BLaER1 (cell line): Measurements from ENCODE around the gene SV2B.

ENCODE experiments used
- H3K27ac ChIP-seq: shearing (Covaris generic); formaldehyde crosslinking; 2 replicates; pipeline ENCODE4 v1.8.1; 2022
- H3K27me3 ChIP-seq: shearing (Covaris generic); formaldehyde crosslinking; 2 replicates; pipeline ENCODE4 v1.8.1; 2022
- H3K36me3 ChIP-seq: shearing (Covaris generic); formaldehyde crosslinking; 2 replicates; pipeline ENCODE4 v1.8.1; 2022
- H3K4me1 ChIP-seq: shearing (Covaris generic); formaldehyde crosslinking; 2 replicates; pipeline ENCODE4 v1.8.1; 2022
- H3K4me2 ChIP-seq: shearing (Covaris generic); formaldehyde crosslinking; 2 replicates; pipeline ENCODE4 v1.8.1; 2022
- H3K4me3 ChIP-seq: shearing (Covaris generic); formaldehyde crosslinking; 2 replicates; pipeline ENCODE4 v1.8.1; 2022
- H3K9ac ChIP-seq: shearing (Covaris generic); formaldehyde crosslinking; 2 replicates; pipeline ENCODE4 v1.8.1; 2022
- H3K9me3 ChIP-seq: shearing (Covaris generic); formaldehyde crosslinking; 2 replicates; pipeline ENCODE4 v1.8.1; 2022
- H4K20me1 ChIP-seq: shearing (Covaris generic); formaldehyde crosslinking; 2 replicates; pipeline ENCODE4 v1.8.1; 2022
- Cebpa-rat ChIP-seq: shearing (Covaris generic); IDR thresholded peaks from 2 replicates; pipeline ENCODE4 v1.8.1; 2022

Gene SV2B

DNA sequence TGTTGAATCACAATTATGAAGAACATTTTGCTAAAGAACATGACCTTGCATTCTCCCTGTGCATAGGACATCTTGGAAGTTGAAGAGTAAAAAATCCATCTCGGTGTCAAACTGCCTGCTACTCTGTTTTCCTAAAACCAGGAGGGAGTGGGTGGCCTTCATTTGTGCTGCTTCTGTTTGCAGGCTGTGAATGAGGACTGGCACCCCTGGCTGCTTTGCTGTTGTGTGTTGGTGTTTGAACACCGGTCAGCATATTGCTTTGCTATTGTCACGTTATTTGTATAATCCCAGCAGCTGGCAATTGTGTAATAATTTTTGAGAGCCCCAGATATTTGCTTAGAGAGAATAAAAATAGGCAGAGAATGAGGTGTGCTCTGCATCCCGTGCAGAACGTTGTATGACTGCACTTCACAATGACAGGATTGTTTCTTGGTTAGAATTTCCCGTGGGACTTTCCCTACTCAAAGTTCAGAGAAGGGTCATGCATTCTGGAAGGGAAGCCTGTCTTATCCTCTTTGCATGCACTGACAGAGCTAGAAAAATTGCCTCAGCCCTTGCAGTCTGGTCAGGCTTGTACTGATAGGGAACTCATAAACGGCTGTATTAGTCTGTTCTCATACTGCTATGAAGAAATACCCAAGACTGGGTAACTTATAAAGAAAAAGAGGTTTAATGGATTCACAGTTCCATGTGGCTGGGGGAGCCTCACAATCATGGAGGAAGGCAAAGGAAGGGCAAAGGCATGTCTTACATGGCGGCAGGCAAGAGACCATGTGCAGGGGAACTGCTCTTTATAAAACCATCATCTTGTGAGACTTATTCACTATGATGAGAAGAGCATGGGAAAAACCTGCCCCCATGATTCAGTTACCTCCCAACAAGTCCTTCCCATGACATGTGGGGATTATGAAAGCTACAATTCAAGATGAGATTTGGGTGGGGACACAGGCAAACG lies 16.3 kb downstream of the SV2B start:
- no peak for TF ChIP-seq Cebpa-rat
- no peaks in the 10 kb centered on the region for H3K9me3 ChIP-seq
- H3K36me3 ChIP-seq = no peaks in the 10 kb centered on the region
- no peaks in the 10 kb centered on the region for H3K27me3 ChIP-seq
- H3K27ac ChIP-seq = no peak overlapping the region
- H3K4me3 ChIP-seq = no peak overlapping the region
- no peak overlapping the region for H3K9ac ChIP-seq
- H3K4me2 ChIP-seq = no peak overlapping the region
- H4K20me1 ChIP-seq = no peaks in the 10 kb centered on the region
- H3K4me1 ChIP-seq = no peaks in the 10 kb centered on the region

DNA sequence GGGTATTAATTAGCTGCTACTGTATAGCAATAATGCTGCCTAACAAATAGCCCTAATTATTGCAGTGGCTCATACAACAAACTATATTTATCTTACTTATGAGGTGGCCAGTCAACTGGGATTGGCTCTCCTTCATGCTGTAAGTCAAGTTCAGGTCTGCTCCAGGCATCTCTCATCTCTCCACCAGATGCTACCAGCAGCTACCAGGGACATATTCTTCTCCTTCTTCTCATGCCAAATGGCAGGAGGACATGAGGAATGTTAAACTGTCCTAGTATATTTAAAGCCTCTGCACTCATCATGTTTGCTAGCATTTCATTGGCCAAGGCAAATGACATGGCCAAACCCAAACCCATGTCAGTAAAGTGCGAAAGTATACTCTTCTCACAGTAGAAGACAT lies 17.3 kb downstream of the SV2B start:
- no peaks in the 10 kb centered on the region for H4K20me1 ChIP-seq
- no peaks in the 10 kb centered on the region for H3K27me3 ChIP-seq
- H3K4me3 ChIP-seq = no peak overlapping the region
- H3K36me3 ChIP-seq = no peaks in the 10 kb centered on the region
- no peak overlapping the region for H3K27ac ChIP-seq
- H3K9ac ChIP-seq = no peak overlapping the region
- no peaks in the 10 kb centered on the region for H3K9me3 ChIP-seq
- H3K4me2 ChIP-seq = no peak overlapping the region
- H3K4me1 ChIP-seq = no peaks in the 10 kb centered on the region
- no peak for TF ChIP-seq Cebpa-rat

DNA sequence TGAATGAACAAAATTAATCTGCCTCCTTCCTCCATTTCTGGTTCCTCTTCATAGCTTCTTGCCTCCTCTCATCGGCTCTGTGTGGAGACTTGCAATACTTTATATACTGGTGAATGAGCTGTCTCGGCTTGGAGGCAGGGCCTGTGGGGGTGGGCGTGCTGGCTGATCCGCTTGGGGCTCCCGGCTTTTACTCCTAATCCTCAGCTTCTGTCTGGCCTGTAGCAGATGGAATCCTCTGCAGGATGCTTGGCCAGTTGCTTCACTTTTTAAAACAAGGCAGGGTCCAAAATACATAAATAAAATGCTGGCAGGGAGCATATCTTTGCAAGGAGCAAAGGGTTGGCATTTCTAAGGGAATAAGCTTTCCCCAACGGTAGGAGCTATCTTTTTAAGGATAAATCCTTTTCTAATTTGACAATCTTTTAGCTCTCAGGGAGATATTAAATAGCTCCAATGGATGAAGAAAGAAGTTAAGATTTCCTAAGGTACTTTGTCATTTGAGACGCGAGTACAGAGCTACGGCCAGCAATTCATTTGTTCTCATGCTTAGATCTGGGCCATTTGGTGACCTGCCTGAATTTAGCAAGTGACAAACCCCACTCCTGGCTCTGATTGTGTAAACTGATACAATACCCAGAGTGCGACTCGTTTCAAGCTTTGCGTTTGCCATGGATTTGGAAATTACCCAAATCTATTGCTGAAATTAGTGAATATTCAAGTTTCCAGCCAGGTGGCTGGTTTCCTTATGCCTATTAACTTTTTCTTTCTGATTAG lies 18.9 kb downstream of the SV2B start:
- Histone ChIP-seq H3K4me3 (no peak overlapping the region), H3K36me3 (no peaks in the 10 kb centered on the region), H3K27me3 (no peaks in the 10 kb centered on the region), H3K9me3 (no peaks in the 10 kb centered on the region), H4K20me1 (no peaks in the 10 kb centered on the region), H3K27ac (no peak overlapping the region), H3K4me2 (no peak overlapping the region), H3K9ac (no peak overlapping the region), H3K4me1 (peaks cover 4% of the 10 kb centered on the region)
- no peak for TF ChIP-seq Cebpa-rat

DNA sequence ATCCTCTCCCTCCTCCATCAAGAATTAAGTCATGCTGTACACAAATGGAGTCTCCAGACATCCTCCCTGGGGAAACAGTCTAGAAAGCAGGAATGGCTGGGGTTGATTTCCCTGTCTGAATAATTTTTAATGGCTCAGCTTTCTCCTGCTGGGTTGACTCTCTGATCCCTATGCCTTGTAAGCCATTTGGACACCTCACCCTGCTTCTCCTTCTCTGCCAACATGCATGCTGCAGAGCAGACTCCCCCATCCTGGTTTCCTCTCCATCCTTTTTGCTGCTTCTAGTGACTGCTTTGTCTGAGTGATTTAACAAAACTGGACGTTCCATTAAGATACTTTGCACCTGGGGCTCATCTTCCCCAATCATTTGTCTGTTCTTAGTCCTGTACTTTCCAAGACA lies 22.2 kb downstream of the SV2B start:
- no peaks in the 10 kb centered on the region for H3K36me3 ChIP-seq
- TF ChIP-seq Cebpa-rat = no peak
- no peaks in the 10 kb centered on the region; the same call in 1 of the 2 replicates for H3K27me3 ChIP-seq
- H3K9me3 ChIP-seq = no peaks in the 10 kb centered on the region
- no peak overlapping the region for H3K4me3 ChIP-seq
- H4K20me1 ChIP-seq = no peaks in the 10 kb centered on the region
- no peak overlapping the region for H3K9ac ChIP-seq
- H3K4me2 ChIP-seq = no peak overlapping the region
- peaks cover 9% of the 10 kb centered on the region for H3K4me1 ChIP-seq
- H3K27ac ChIP-seq = no peak overlapping the region

DNA sequence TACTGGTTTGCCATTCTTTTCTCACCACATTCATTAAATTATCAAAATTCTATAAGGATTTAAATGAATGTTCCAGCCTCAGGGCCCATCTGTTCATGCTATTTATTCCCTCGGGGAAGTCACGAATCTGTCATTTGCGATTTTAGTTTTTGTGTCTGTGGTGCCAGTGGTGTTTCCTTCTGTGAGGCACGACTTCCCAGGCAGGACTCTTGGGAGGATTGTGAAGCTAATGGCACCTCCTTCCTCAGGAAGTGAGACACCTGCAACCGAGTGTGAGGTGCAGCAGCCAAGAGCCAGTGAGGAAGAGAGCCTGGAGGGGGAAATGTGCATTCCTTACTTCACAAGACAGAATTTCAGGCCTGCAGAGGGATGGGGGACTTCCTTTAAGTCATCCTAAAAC lies 24.1 kb downstream of the SV2B start:
- no peak overlapping the region for H3K4me3 ChIP-seq
- H4K20me1 ChIP-seq = no peaks in the 10 kb centered on the region
- no peak overlapping the region for H3K27ac ChIP-seq
- no peaks in the 10 kb centered on the region for H3K36me3 ChIP-seq
- peak overlapping the region; percentile 48 for H3K4me2 ChIP-seq
- H3K9me3 ChIP-seq = no peaks in the 10 kb centered on the region
- no peak overlapping the region for H3K9ac ChIP-seq
- no peaks in the 10 kb centered on the region; the same call in 1 of the 2 replicates for H3K27me3 ChIP-seq
- no peak for TF ChIP-seq Cebpa-rat
- H3K4me1 ChIP-seq = peaks cover 9% of the 10 kb centered on the region

DNA sequence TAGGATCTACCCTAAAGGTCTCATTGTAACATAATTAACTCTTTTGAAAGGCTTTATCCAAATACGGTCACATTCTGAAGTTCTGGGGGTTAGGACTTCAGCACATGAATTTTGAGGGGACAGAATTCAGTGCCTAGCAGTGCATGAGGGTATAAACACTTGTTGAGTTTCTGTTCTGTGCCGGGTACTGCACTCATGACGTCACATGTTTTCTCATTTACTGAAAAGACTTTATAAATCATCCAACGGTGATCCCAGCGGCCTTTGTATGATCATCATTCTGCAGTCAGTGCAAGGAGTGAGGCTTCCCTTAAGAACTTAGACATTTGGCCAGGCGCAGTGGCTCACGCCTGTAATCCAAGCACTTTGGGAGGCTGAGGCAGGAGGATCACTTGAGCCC lies 25.1 kb downstream of the SV2B start:
- no peak overlapping the region for H3K4me3 ChIP-seq
- no peak for TF ChIP-seq Cebpa-rat
- no peak overlapping the region for H3K9ac ChIP-seq
- H4K20me1 ChIP-seq = no peaks in the 10 kb centered on the region
- H3K27me3 ChIP-seq = no peaks in the 10 kb centered on the region; the same call in 1 of the 2 replicates
- no peaks in the 10 kb centered on the region for H3K9me3 ChIP-seq
- no peak overlapping the region for H3K27ac ChIP-seq
- no peaks in the 10 kb centered on the region for H3K36me3 ChIP-seq
- peaks cover 9% of the 10 kb centered on the region for H3K4me1 ChIP-seq
- no peak overlapping the region for H3K4me2 ChIP-seq

DNA sequence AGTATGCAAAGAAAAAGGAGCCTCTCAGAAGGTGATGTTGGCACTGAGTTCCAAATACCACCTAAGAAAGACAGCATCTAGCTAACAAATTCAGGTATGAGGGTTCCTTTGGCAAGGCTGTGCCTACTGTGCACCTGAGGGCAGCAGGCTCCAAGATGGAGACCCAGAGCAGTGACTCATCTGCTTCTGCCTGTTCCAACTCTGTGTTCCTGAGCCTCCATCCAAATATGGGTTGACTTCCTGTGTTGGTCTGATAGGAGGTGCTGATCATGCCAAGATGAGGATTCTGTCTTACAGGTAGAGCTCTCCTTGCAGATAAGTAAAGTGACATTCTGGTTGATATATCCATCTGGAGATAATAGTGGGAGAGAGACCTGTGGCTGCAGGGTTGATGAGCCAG lies 26.0 kb downstream of the SV2B start:
- Histone ChIP-seq H3K4me2 (no peak overlapping the region), H3K9ac (no peak overlapping the region), H4K20me1 (no peaks in the 10 kb centered on the region), H3K4me3 (no peak overlapping the region), H3K36me3 (no peaks in the 10 kb centered on the region), H3K9me3 (no peaks in the 10 kb centered on the region), H3K4me1 (peaks cover 9% of the 10 kb centered on the region), H3K27me3 (no peaks in the 10 kb centered on the region; the same call in 1 of the 2 replicates), H3K27ac (no peak overlapping the region)
- TF ChIP-seq Cebpa-rat = no peak

DNA sequence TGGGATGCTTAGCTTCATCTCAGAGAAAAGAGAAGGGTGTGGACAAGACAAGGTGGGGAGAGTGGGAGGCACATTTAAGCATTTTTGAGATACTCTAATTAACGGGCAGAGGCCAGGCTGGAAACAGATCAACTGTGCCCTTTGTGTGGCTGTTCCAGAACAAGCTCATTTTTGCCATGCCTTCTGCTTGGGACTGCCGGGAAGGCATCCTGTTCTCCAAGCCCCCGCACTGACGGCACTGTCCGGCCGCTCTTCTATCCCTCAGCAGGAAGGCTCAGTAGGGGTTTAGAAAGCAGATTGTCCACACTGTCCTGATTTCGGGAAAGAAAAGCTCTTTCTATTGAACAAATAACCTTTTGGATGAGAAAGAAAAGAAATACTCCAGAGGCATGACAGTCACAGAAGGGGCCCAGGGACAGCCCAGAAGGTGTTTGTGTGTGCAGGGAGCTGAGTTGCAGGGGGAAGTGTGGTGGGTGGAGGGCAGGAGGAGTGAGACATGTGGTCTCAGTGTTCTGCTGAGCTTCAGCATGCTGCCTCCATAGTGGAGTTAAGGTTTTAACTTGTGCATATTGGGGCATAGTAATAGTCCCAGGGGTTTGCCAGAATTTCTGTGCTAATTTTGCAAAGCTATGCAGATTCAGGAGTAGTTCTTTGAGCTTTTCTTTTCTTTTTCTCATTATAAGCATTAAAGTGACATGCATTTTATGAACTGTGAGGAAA lies 27.3 kb downstream of the SV2B start:
- H4K20me1 ChIP-seq = no peaks in the 10 kb centered on the region
- no peak overlapping the region for H3K9ac ChIP-seq
- H3K4me1 ChIP-seq = peaks cover 9% of the 10 kb centered on the region
- H3K27ac ChIP-seq = no peak overlapping the region
- no peaks in the 10 kb centered on the region; the same call in 1 of the 2 replicates for H3K27me3 ChIP-seq
- H3K36me3 ChIP-seq = no peaks in the 10 kb centered on the region
- H3K9me3 ChIP-seq = no peaks in the 10 kb centered on the region
- H3K4me3 ChIP-seq = no peak overlapping the region
- TF ChIP-seq Cebpa-rat = no peak
- no peak overlapping the region for H3K4me2 ChIP-seq

DNA sequence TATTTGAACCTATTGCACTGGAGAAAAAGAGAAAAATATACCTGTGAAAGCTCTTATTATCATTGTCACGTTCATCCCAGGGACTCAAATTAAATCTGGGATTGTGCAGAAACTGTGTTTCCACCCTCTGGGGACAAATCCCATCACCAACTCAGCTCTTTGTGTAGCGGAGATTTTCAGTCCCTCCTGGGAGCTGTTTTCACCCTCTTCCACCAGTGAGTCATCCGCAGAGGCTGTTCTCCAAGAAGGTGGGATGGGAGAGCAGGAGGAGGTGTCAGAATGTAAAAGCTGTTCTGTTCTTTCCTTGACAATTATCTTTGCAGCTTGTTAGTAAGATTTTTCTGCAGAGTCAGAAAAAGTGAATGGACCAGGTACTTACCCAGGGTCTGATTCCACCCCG lies 28.0 kb downstream of the SV2B start:
- Histone ChIP-seq H3K4me1 (peaks cover 9% of the 10 kb centered on the region), H3K4me2 (no peak overlapping the region), H3K27ac (no peak overlapping the region), H4K20me1 (no peaks in the 10 kb centered on the region), H3K36me3 (no peaks in the 10 kb centered on the region), H3K4me3 (no peak overlapping the region), H3K9me3 (no peaks in the 10 kb centered on the region), H3K27me3 (no peaks in the 10 kb centered on the region; the same call in 1 of the 2 replicates), H3K9ac (no peak overlapping the region)
- no peak for TF ChIP-seq Cebpa-rat
